Measurements from ENCODE around the gene LMO1. TPM values are rescaled to one million over a fixed set of nuclear protein-coding genes. Genes with fewer than 3 reads are reported as not detected.

LMO1 gene
- total RNA-seq, 1 donor from 2014 or later, result not detected

GRCh38 chr11:8229299-8230177 is 34.1 kb downstream of the LMO1 start:
- no peak for DNase-seq (ENCODE audit: low spot score)

GRCh38 chr11:8228231-8228630 is 35.4 kb downstream of the LMO1 start:
- DNase-seq (ENCODE audit: low spot score), result no peak

- DNase-seq (ENCODE audit: low spot score), result no peak
Observed at GRCh38 chr11:8227156-8228152, 36.2 kb downstream of the LMO1 start.

DNA sequence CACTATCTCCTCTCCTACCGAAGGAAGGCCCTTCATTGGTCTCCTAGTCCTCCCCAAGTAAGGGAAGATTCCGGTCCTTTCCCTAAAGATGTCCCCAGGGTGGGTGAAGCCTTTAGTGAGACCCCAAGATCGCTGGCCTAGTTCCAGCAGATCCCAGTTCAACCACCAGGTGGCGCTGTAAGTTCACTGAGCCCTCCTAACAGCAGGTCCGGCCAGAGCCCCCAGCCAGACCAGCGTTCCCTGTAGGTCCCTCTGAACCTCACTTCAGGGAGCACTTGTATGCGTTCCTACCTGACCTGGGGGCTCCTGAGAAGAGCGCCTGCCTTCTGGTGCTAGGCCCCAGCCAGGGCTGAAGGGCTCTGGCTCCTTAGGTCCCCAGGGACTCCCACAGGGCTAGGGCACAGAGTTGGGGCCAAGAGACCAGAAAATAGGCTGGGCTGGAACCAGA is 38.1 kb downstream of the LMO1 start:
- no peak for DNase-seq (ENCODE audit: low spot score)

- DNase-seq (ENCODE audit: low spot score), result no peak
Observed at GRCh38 chr11:8224711-8225110, 39.0 kb downstream of the LMO1 start.

- DNase-seq (ENCODE audit: low spot score), result no peak
Observed at GRCh38 chr11:8224161-8224591, 39.5 kb downstream of the LMO1 start.

- no peak for DNase-seq (ENCODE audit: low spot score)
Observed at GRCh38 chr11:8223513-8223900, 40.2 kb downstream of the LMO1 start.

GRCh38 chr11:8222820-8223512 is 40.7 kb downstream of the LMO1 start:
- no peak for DNase-seq (ENCODE audit: low spot score)

DNA sequence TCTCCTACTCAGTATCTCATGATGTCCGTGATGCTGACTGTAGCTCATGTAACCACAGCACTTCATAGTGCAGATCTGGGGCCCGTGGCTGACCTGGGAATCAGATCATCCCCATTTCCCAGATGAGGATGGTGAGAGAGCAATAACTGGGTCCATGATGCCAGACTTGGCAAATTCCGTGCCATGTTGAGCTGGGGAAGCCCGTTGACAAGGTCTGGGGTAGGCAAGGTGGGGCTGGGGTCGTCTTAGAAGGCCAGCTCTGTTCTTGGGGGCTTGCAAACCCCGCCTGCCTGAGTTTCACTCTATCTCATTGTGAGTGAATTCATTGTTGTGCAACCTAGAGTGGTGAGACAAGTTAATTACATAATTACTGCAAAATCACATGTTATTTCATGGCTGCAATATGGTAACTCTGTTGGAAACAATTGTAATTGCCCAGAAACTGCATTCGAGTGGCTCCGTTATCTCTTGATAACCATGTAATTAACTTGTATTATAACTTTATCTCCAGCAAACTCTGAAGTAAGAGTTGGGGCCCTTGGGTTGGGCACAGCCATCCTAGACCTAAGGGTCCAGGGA is 41.7 kb downstream of the LMO1 start:
- DNase-seq (ENCODE audit: low spot score), result no peak

DNA sequence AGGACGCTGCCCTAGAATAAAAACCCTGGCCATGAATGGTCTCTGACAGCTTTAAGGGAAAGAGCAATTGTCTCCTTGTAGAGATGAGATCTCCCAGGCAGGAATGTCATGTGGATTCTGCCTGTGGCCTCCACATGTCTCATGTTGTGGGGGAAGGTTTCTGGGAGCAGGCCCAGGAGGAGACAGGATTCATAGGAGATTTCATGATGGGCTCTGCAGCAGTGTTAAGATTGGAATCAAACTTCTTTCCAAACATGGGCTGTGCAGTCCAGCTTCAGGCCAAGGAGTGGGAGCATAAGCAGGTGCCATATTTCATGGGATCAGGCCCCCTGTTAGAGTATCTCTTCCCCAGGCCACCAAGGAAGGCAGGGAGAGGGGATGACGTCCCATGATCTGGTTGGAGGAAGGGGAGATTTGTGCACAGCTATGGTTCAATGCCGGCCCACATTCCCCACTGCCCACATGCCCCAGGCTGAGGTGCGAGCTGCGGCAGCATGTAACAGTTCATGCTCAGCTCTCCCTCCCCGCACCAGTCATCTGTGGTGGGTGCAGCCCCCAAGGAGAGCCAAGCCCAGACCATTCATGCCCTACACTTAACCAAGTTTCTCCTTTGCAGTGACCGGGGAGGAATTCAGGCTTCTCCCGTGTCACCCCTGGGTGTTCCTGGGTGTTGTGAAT is 42.5 kb downstream of the LMO1 start:
- DNase-seq (ENCODE audit: low spot score), result no peak

- DNase-seq (ENCODE audit: low spot score), result no peak
Observed at GRCh38 chr11:8220261-8221045, 43.2 kb downstream of the LMO1 start.

DNA sequence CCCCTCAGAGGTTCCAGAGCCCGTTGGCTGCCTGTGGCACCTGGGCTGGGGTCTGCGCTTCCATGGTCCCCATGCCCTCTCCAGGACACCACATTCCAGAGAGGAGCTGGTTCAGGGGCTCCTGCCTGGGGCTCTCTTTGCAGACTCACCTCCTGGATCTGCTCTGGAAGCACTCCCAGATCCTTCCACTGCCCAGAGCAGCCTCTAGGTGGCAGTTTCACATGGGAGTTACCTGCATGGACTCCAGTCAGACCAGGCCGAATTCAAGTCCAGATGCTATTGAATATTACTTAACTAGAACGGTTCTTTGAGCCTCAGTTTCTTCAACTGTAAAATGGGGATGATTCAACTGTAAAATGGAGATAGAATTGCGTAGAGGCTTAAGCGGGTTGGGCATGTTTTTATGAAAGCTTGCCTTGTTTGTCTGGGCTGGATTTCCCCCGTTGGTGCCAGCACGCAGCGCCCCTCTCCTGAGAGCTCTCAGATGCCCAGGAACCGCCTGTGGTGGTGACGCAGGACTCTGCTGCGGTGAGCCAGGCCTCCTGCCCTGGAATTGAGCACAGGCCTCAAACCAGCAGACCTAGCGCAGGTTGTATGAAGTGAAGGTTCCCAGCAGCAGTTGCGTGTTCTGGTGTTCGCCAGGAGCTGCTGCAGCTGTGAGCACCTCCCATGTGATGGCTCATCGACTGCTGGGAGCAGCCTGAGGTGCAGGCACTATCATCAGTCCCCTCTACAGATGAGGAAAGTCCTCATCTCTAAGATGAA is 44.2 kb downstream of the LMO1 start:
- DNase-seq (ENCODE audit: low spot score), result no peak

DNA sequence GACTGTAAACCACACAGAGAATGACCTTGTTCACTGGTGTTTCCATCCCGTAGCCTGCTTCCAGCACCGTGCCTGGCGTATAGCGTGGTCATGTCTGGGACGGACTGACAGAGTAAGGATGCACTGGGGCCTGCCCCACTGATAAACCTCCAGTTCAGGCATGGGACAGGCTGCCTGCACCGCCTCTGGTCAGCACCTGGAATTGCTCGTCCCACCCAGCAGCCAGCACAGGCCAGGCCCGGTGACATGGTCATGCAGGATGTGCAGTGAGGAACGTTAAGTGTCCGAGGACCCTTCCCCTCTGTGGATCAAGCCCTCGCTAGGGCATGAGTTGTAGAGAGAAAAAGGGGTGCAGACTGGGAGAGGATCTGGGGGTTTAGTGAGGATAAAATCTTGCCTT is 44.8 kb downstream of the LMO1 start:
- DNase-seq (ENCODE audit: low spot score), result no peak

DNA sequence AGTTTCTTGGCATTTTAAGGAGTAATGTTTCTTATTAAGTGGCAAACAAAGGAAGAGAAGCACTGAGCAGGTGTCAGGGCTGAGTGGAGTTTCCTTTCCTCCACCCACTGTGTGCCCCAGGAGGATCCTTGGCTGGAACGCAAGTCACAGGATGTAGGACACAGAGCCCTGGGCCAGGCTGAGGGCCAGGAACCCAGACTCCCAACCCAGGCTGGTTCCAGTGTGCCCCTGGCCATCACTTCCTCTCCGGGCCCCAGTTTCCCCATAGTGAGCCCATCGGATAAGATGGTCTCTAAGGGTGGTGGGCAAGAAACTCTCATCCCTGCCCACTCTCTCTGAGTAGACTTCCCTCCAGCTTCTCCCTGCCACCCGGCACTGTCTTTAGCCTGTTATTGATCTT is 45.3 kb downstream of the LMO1 start:
- no peak for DNase-seq (ENCODE audit: low spot score)

GRCh38 chr11:8217926-8218325 is 45.8 kb downstream of the LMO1 start:
- no peak for DNase-seq (ENCODE audit: low spot score)

- no peak for DNase-seq (ENCODE audit: low spot score)
Observed at GRCh38 chr11:8217136-8217535, 46.5 kb downstream of the LMO1 start.

- DNase-seq (ENCODE audit: low spot score), result no peak
Observed at GRCh38 chr11:8213376-8213775, 50.3 kb downstream of the LMO1 start.

DNA sequence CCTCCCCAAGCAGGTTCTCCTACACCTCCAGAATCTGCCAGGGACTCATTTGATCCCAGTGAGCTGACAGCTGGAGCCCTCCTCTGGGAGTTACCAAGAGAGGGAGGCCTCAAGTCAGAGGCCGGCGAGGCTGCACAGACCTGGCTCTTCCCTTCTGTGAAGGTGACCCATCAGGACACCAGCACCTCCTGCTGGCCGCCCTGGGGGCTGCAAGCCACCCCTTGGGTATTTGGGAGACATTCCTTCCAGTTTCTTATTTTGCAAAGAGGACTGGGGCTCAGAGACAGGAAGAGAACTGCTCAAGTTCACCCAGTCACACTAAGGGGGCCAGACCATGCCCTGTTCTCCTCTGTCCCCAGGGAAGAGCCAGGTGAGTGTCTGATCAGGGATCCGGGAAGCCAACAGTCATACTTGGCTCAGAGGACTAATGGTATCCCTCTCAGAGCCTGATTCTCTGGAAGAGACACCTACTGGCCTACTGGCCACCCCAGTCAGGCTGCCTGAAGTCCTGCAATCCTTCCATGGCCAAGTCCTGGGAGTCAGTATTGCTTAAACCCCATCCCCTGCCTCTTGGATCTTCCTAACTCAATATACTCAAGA is 54.4 kb downstream of the LMO1 start:
- DNase-seq (ENCODE audit: low spot score), result no peak

Data from mesenteric fat pad (tissue), 1 donor.